HG03139 (cell line): ENCODE measurements around the gene LCAT.

Experiments used
- ATAC-seq: cut with Tn5 transposase; IDR thresholded peaks from one replicate; pipeline ENCODE4 v1.9.1; 2021; ENCODE audit not compliant: unreplicated experiment

LCAT gene

DNA sequence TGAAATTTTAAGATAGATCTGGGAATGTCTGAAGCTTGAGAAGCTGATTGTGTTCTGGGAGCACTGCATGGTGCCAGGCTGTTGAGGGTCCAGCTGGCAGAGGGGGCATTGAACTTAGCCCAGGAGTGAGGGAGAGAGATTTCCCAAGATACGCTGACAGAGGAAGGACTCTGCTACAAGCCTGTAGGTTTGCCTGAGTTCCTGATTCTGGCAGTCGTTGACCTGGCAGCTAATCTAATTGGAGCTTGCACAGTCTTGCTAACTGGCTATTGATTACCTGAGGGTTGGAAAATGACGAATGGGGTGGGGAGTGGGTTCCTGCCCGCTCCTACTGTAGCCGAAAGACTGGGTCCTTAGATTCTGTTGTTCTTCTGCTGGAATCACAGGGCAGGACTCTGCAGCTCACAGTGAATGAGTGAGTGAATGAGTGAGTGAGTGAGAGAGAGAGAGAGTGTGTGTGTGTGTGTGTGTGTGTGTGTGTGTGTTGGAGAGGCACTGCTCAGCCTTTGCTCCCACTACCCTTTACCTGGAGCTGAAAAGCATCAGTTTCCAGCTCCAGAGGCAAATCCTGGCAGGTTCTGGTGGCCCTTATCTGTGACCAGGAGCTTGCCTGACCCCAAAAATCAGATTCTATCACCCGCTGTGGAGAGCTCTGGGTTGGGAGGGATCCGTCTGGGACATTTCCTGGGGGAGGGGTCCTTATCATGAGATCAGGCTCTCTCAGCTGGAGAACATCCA lies 29.0 kb downstream of the LCAT start:
- no peak for ATAC-seq

GRCh38 chr16:67910158-67910557 lies 33.8 kb downstream of the LCAT start:
- no peak for ATAC-seq

GRCh38 chr16:67909056-67909742 lies 34.7 kb downstream of the LCAT start:
- no peak for ATAC-seq

DNA sequence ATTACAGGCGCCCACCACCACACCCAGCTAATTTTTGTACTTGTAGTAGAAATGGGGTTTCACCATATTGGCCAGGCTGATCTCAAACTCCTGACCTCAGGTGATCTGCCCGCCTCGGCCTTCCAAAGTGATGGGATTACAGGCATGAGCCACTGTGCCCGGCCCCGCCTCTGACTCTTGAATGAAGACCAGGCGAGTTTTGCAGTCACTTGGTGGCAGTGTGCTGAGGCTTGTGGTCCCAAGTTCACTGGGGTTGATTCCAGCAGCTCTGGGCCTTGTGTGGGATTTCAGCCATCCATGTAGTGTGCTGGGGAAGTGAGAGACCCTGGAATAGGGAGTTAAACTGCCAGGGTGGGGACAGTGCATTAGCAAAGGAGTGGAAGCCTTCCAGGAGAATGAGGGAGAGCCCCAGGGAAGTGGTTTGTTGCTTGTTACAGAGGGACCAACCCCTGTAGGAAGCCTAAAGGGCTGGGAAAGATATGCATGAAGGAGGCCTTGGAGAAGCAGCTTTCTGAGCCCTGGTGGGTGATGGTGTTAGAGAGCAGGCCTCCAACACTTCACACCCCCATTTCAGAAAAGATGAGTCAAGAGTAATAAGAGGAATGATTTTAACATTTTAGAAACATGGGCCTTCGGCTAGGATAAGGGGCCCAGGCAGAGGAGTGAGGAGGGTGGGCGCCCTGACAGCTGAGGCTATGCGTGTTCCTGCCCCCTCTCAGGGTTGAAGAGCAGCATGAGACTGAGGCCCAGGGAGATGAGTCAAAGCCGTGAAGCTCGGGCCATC lies 36.3 kb downstream of the LCAT start:
- no peak for ATAC-seq

- no peak for ATAC-seq
Measured at GRCh38 chr16:67902831-67903230, 41.1 kb downstream of the LCAT start.

- ATAC-seq = no peak
Measured at GRCh38 chr16:67901734-67902133, 42.2 kb downstream of the LCAT start.

DNA sequence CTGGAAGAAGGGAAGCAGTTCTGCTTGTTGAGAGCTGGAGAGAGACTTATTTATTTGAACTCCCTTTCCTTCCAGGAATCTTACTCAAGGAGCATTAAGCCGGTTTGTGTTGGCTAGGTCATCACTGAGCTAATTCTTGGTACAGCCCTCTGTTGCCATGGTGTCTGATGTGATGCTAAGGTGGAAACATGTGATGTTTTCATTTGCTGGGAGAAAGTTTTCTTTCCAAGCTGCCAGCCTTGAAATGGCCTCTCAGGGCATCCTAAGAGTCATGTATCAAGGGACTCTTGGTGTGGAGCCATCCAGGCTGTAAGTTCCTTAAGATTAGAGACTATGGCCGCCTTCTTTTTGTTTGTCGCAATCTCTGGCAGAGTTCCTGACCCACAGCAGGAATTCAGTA lies 46.7 kb downstream of the LCAT start:
- ATAC-seq = no peak

DNA sequence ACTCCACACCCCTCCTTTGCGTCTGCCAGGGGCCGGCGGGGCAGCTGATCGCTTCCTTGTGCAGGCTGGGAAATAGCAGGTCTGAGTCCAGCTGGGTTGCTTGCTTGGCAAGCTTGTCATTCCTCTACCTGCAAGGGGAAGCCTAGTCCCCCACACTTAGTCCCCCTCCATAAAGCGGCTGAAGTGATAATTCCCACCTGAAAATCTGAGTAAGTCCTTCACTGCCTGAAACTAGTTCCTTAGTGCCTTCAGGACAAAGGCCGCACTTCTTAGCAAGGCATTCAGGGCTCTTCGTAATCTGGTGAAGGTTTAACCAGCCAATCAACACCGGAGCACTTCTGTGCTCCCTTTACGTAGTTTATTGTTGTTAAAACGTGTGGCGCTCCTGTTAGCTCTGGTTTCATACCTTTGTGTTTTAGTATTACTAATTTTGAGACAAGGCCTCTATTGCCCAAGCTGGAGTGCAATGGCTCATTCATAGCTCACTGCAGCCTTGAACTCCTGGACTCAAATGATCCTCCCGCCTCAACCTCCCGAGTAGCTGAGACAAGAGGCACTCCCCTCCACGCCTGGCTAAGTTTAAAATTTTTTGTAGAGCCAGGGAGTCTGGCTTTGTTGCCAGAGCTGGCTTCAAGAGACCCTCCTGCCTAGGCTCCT lies 50.0 kb downstream of the LCAT start:
- ATAC-seq = no peak

- ATAC-seq = peak; percentile 75
Measured at GRCh38 chr16:67892899-67893742, 50.8 kb downstream of the LCAT start, which contains the start of gene PSKH1. Gene PSKH1 (plus strand): TSS chr16:67893254. CDS start chr16:67908750, 15,496 bp downstream.

- ATAC-seq = no peak
Measured at GRCh38 chr16:67892375-67892774, 51.5 kb downstream of the LCAT start.
